GM19463 (cell line): ENCODE data around the gene CORO7.

Experiments
- ATAC-seq: cut with Tn5 transposase; IDR thresholded peaks from one replicate; pipeline ENCODE4 v1.9.1; 2021; ENCODE audit warnings: mild to moderate bottlenecking, moderate library complexity; ENCODE audit not compliant: unreplicated experiment

The CORO7 gene

DNA sequence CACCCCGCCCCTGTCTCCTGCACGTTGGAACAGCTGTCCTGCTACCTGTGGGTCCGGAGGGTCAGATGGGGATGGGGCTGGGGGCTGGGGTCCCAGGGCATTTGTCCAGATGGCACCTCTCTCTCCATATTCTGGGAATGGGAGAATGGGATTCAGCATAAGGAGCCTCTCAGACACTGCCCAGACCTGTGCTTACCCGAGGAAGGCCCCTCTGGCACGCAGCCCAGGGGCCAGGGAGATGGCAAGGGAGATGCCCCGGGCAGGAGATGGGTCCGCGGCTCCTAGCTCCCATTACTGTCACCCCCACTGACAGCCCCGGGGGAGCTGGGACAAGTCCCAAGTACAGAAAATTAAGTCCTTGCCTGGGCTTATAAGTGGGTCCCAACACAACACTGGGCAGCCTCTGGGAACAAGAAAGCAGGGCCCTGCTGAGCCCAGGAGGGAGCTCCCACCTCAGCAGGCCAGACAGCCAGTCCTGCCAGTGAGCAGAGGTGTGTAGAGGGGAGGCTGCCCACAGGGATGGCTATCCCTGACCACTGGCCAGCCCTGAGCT lies 43.0 kb downstream of the CORO7 start:
- ATAC-seq, result no peak

DNA sequence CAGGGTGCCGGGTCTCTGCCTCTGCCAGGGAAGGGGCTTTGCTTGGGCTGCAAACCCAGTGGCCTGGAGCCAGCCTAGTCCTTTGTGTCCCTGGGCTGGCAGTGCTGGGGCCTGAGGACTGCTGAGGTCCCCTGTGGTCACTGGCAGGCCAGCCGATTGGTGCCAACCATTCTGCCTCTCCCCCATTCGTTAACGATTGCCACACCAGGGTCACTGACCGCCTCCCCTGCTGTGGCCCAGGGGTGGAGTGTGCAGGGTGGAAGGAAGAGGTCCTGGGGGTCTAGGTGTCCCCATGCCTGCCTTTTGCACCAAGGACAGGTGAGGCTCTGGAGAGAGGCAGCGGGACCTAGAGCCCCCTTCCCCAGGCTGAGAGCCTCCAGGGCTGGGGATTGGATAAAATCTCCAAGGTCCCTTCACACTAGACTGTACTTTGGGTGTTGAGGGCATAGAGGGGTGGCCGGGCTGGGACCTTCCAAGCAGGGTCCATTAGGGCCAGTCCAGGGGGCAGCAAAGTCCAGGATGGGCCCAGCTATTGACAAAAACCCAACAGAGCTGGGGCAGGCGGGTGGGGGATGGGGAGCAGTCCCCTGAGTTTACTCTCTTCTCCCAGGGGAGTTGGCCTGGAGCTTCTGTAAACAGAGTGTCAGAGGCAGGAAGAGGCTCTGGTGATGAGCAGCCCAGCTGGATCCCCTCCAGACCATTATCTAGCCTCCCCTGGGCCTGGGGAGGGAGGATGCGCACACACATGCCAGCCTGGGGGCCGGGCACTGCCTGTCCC lies 43.6 kb downstream of the CORO7 start:
- no peak for ATAC-seq

DNA sequence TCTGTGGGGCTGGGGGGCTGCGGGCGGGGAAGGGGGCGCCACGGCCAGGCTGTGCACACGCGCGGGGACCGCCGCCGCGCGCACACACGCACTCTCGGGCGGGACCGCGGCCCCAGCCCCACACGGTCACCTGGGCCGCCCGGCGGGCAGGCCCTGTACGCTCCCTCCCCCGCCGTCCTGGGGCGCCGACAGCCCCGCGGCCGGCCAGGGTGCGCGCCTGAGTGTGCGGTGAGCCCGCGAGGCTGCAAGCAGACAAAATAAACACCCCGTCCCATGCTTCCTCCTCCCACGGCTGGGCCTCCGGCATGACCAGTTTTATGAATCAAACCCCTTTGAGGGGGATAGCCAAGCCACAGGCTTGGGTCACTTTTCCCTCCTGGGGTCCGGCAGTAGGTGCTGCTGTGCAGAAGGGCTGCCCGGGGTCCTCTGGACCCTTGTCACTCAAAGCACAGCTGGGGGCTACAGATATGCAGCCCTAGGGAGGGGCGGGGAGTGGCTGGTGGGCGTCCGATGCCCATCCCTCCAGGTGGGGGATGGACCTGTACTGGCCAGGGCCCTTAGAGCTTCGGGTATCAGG lies 44.3 kb downstream of the CORO7 start:
- ATAC-seq, result peak; percentile 33

DNA sequence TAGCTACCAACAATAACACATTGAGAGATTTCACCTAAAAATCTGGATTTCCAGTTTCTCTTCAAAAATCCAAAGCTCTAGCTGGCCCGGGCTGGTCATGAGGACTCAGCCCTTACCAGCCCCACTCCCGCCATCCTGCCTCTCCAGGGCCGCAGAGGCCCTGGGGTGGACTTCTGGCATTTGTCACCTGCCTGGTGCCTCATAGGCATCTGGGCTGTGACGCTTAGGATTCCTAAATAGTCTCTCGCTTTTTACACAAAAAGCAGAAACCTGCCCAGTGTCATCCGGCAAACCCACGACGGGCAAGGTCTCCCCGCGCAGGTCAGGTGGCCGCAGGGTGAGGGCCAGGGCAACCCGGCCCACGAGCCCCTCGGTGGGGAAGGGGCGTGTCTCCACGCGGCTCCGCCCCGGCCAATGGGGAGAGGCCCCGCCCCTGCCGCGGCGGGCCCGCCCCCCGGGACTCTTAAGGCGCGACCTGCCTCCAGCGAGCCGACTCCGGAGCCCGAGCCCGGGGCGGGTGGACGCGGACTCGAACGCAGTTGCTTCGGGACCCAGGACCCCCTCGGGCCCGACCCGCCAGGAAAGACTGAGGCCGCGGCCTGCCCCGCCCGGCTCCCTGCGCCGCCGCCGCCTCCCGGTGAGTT lies 44.9 kb downstream of the CORO7 start, which contains the start of gene VASN:
Gene VASN, plus strand, starts transcription at position 492 of the 644 bp plus-strand sequence. CDS start 9,030 bp downstream, outside the sequence.
- peak; percentile 79 for ATAC-seq

DNA sequence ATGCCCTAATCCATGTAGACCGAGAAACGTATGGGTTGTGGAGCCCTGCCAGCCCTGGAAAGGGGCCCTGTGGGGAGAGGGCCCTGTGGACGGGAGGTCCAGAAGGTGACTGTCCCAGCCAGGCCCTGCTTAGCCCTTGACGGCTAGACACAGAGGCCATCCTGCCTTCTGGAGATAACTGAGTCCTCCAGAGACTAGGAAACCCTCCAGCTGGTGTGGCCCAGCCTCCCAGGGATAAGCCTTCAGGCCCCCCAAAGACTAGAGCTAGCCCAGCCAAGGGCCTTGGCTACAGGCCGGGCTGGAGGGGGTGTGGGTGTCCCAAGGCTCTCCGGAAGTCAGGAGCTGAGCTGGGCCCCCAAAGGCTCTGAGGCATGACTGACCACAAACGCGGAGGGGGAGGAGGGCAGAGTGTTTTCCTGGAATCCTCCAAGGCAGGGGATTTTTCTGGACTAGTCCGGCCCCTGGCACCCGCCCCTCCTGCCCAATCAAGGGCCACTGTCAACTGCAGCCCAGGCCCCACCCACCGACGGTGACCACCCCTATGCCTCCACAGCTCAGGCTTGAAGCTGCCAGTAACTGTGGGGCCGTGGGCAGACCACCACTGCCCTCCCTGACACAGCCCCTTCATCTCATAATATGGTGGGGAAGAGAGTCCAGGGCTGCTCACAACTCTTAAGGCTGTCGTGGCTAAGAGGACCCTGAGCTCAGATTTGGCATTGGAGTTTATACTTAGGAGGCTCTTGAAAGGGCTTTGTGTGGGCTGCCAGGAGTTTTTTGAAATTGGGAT lies 45.6 kb downstream of the CORO7 start:
- no peak for ATAC-seq

DNA sequence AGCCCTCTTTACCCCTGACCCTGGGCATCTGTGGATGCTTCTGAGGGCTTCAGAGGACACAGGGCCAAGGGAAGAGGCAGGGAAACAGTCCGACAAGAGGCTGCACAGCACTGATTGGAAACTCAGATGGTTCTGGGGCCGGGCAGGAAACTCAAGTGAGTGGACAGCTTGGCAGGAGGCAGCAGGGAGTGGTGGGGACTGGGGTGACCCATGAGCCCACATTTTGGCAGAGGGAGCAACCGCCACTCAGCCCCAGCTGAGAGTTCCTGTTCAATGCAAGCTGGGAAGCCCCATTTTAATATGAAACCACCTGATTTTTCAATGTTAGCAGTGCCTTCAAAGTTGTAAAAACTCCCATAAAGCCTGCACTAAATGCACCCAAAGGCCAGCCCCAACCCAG lies 46.2 kb downstream of the CORO7 start:
- ATAC-seq, result no peak

DNA sequence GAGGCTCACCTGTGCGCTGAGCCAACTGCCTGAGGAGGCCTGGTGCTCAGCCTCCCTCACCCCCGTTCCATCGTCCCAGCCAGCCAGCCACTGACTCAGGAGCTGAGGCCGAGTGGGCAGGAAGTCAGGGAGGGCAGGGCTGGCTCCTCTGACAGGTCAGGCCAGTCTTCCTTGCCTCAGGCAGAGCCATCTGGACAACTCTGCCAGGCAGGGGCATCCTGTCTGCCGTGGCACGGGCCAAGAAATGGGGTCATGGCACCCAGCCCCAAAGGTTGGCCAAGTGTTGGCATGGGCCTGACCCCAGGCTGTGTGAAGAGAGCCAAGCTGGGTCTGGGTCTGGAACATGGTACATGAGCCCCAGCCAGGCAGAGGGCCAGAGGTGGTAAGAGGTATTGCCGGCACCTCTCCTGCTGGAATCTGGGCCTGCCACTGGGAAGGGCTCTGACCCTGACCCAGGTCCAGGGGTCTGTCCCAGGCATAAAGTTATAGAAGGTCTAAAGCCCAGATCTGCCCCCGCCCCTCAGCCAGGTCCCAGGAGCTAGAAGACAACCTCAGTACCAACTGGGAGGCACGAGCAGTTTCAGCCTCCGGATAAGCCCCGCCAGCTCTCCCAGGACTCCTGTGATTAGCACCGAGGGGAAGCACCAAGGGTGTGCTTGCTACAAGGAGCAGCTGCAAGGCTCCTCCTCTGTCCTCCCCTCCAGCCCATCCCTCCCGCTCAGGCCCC lies 47.2 kb downstream of the CORO7 start:
- ATAC-seq, result no peak

DNA sequence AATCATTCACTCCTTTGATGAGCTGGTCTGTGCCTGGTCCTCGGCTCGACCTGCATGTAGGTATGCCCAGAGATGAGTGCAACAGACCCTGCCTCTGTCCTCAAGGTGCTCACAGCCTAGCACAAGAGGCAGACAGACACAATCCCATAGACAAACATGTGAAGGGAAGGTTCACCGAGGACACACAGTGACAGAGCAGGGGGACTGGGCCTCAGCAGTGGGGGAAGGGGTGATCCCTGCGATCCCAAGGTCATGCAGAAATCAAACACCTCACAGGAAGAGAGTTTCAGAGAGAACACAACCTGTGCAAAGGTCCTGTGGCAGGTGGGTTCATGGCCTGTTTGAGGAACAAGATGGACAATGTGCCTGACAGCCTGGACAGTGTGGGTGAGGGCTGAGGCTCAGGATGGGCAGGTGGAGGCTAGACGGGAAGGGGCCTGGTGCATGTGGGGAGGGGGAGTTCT lies 49.0 kb downstream of the CORO7 start:
- ATAC-seq, result no peak

DNA sequence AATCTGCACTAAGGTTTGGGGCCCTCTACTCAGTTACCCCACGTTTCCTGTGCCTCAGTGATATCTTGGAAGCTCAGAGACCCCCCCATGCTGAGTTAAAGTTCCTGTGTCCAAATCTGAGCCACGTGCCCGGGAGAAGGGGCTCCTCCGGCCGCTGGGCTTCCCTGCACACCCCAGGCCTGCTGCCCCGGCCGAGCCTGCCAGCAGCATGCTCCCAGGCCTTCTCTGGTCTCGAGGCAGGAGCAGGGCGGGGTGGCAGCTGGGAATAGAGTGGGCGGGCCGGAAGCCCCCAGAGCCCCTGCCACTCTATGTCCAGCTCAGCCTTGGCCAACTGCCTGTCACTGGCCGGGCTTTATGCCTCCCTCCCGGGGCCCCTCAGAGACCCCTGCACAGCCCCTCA lies 50.4 kb downstream of the CORO7 start:
- ATAC-seq, result no peak

DNA sequence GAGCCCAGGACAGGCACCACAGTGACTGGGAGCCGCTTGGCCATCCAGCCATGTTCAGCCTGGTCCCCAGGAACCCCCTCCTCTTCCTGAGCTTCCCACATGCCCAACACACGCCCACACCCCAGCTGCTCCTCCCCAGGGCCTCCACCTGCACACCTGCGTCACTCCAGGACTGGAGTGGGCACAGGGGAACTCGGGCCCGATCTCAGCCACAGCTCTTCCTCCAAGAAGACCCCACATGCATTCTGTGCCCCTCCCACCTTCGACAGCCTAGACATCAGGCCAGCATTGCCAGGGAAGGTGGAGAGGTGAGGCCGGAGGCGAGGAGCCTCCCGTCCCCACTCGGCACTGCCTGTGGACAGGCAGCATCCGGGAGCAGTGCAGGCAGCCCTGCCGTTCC lies 50.8 kb downstream of the CORO7 start:
- no peak for ATAC-seq

DNA sequence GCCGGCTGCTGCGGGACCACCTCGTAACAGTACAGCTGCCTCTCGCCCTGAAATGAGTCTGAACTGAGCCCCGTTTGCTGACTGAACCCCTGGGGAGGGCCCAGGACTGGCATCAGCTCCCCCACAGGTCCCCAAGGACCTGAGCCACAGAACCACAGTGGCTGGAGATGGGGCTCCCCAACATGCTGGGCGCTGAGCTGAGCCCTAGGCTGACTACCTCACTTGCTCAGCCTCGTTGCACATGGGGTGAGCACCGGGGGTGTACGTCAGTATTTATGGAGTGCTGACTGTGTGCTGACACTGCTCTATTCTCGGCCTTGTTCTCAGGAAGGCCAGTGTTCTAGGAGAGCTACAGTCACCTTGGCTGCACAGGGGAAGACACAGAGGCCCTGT lies 51.4 kb downstream of the CORO7 start:
- no peak for ATAC-seq

DNA sequence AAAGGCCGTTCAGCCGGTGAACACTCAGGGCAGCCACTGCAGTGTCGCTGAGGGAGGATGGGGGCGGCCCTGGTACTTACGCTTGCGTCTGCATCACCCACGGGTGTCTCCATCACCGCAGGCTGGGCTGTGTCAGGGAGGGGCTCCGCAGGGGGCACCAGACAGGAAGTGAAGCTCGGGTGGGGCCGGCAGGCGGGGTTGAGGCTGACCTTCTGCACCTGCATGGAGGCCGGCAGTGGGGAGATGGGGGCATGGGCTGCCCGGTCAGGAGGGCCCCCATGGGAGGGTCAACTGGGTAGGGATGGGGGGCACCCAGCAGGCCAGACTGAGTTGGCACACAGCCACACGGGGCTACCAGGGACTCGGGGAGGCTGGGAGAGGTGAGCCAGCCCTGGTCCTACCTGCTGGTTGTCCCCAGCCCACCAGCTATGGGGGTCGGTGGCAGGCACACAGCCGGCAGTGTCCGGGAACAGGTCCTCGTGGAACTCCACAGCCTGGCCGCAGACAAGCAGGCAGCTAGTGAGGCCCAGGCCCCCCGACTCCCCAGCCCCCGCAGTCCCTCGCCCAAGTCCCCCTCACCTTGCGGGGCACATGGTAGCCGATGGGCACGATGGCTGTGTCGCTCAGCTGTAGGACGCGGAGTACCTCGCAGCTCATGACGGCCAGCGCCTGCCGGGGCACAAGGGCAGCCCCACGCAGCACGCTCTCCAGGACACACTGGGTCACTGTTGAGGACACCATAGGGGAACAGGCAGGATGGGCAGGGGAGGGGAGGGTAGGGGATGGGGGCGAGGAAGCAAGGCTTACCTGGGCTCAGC lies 52.0 kb downstream of the CORO7 start:
- no peak for ATAC-seq

DNA sequence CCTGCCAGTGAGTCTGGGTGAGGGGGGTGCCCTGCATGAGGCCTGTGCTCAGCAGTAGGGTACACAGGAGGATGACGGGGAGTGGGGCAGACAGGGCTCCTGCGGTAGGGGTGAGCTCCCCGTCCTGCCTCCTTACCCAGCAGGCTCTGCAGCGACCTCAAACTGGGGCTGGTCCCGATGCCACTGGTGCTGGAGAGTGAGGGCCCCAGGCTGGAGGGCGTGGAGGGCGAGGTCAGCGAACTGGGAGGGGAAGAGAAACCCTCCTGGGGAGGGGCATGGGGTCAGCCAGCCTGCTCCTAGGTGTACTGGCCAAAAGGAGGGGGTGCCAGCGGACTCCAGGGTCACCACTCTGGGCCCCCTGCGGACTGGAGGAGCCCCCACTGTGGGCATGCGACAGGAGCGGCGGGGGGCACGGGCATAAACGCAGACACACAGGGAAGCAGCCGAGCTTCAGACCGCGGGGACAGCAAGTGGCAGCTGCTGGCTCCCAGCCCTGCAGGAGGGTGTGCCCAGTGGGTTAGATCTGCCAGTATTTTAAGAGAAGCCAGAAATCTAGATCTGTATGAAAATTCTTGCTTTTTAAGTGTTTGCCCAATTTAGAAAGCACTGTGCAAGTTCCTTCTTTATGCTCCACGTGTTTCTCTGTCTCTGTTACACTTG lies 53.8 kb downstream of the CORO7 start:
- ATAC-seq, result no peak

DNA sequence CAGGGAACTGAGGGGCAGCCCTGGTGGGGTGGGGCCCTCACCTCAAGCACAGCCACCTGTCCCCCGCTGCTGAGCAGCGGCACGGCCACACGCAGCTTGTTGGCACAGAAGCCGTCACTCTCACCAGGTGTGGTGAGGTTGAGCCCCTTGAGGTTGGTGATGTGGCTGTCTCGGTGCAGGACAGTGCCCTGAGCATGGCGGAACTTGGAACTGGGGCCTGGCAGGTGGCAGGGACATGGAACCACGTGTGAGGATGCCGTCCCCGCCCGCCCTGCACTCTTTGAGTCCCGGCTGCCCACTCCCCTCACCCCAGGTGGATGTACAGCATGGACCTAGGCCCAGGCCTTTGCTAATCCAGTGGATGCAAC lies 54.5 kb downstream of the CORO7 start:
- ATAC-seq, result no peak

DNA sequence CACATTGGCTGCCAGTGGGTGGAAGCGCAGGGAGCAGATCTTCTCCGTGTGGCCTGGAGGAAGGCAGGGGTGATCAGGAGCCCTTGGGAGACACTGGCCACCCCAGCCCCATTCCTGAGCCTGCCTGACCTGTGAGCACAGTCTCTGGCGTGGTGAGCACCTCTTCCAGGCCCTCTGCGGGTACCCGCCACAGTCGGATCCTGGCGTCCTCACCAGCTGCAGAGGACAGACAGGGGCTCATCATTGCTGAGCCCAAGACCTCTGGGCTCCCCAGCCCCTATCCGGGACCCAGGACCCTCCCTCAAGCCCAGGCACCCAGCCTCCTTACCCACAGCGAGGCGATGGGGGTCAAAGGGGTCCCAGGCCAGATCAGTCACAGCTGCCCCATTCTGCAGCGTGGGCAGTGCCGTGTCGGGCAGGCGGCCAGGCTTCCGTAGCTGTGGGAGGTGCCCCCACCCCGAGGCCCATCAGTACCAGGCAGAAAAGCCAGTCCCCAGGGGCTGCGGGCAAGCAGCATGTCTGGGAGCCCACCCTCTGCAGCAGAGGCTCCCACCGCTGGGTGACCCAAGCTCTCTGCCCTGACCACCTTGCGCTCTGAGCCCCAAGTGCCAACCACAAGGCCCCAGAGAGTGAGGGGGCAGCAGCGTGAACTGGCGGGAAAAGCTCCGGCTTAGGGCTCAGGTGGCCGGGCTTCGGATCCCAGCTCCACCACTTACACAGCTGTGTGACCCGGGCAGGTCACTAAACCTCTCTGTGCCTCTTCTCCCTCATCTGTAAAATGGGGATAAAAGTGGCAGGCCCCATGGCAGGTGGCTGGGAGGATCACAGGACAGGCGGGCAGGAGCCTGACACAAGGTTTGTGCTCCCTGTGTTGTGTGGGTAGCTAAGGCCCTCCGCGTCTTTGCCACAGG lies 55.1 kb downstream of the CORO7 start:
- ATAC-seq, result no peak

DNA sequence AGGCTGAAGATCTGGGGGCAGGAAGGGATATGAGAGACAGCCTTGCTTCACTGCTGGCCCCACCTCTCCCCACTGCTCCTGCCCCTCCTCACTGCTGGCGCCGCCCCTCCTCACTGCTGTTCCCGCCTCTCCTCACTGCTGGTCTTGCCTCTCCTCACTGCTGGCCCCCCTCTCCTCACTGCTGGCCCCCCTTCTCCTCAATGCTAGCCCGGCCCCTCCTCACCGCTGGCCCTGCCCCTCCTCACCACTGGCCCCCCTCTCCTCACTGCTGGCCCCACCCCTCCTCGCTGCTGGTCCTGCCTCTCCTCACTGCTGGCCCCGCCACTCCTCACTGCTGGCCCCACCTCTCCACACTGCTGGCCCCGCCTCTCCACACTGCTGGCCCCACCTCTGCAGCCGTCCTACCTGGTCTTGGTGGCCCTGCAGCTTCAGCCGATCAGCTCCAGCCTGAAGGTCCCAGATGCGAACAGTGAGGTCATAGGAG lies 55.8 kb downstream of the CORO7 start:
- no peak for ATAC-seq

DNA sequence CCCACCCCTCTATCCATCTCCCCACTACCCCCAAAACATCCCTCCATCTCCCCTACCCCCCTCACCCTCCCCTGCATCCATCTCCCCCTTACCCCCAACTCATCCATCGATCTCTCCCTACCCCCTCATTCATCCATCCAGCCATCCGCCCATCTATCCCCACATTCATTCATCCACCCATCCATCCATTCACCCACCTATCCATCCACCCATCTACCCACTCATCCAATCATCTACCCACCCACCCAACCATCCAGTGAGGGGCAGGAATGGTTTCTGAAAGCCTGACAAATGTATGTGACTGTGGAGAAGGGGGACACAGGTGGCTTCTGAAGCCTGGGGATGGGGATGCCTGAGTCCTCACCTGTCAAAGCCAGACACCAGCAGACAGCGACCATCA lies 56.5 kb downstream of the CORO7 start:
- ATAC-seq, result no peak
